Calu3 (cell line): ENCODE data around the gene LRP3. TPM values are rescaled to one million over a fixed set of nuclear protein-coding genes. Genes with fewer than 3 reads are reported as not detected.

Source experiments
- Bru-seq: library from RNA; stranded (reverse); fragments of 400-500 nt; gene quantifications from one replicate; lab custom pipeline; 2021; lab: Mats Ljungman, UMichigan
- BruChase-seq, 2 experiments: library from RNA; stranded (reverse); fragments of 400-500 nt; gene quantifications; one replicate each; lab custom pipeline; 2021; lab: Mats Ljungman, UMichigan
- BruUV-seq: library from RNA; stranded (reverse); fragments of 400-500 nt; replicated peaks from 2 replicates; lab custom pipeline; 2021; lab: Mats Ljungman, UMichigan
- CTCF ChIA-PET: fragments of 300-600 bp; sonication (Branson Sonifier 250); formaldehyde crosslinking; loops from one replicate; lab custom pipeline; 2022; ENCODE audit warnings: antibody characterized with exemption; lab: Charles Lee
- DNase-seq: peaks from one replicate; pipeline ENCODE4 v3.0.0; 2022
- H3K27ac Mint-ChIP-seq: one replicate; pipeline ENCODE4 v1.8.0; 2022; ENCODE audit warnings: mixed read lengths; ENCODE audit not compliant: unreplicated experiment
- H3K27me3 Mint-ChIP-seq: one replicate; pipeline ENCODE4 v1.8.0; 2022; ENCODE audit warnings: mixed read lengths; ENCODE audit not compliant: unreplicated experiment
- H3K36me3 Mint-ChIP-seq: one replicate; pipeline ENCODE4 v1.8.0; 2022; ENCODE audit warnings: mild to moderate bottlenecking, moderate library complexity, mixed read lengths; ENCODE audit not compliant: insufficient read depth, unreplicated experiment
- H3K4me1 Mint-ChIP-seq: one replicate; pipeline ENCODE4 v1.8.0; 2022; ENCODE audit warnings: mild to moderate bottlenecking, low read depth, mixed read lengths; ENCODE audit not compliant: unreplicated experiment
- H3K4me3 Mint-ChIP-seq: one replicate; pipeline ENCODE4 v1.8.0; 2022; ENCODE audit warnings: mild to moderate bottlenecking, low read depth, moderate library complexity, mixed read lengths; ENCODE audit not compliant: unreplicated experiment
- H3K9me3 Mint-ChIP-seq: one replicate; pipeline ENCODE4 v1.8.0; 2022; ENCODE audit warnings: low read depth, mixed read lengths; ENCODE audit not compliant: unreplicated experiment
- intact Hi-C: fragments of 100-400 bp; cut with micrococcal nuclease; formaldehyde crosslinking; loops from one replicate; pipeline ENCODE4 v1.10.0; 2022; ENCODE audit not compliant: unreplicated experiment
- long read RNA-seq: library from polyadenylated mRNA; stranded (forward); transcript quantifications from one replicate; pipeline ENCODE4 v2.0.0, GENCODE V29; 2022
- total RNA-seq: library from RNA; stranded (reverse); gene quantifications from 2 replicates; pipeline ENCODE4 v1.2.3, GENCODE V29; 2022
- TF ChIP-seq, protein P1 (sequence below): fragments of 200-600 bp; IDR thresholded peaks from one replicate; pipeline ENCODE4 v1.8.0; 2022; ENCODE audit warnings: antibody characterized with exemption; ENCODE audit not compliant: unreplicated experiment

Gene LRP3, protein sequence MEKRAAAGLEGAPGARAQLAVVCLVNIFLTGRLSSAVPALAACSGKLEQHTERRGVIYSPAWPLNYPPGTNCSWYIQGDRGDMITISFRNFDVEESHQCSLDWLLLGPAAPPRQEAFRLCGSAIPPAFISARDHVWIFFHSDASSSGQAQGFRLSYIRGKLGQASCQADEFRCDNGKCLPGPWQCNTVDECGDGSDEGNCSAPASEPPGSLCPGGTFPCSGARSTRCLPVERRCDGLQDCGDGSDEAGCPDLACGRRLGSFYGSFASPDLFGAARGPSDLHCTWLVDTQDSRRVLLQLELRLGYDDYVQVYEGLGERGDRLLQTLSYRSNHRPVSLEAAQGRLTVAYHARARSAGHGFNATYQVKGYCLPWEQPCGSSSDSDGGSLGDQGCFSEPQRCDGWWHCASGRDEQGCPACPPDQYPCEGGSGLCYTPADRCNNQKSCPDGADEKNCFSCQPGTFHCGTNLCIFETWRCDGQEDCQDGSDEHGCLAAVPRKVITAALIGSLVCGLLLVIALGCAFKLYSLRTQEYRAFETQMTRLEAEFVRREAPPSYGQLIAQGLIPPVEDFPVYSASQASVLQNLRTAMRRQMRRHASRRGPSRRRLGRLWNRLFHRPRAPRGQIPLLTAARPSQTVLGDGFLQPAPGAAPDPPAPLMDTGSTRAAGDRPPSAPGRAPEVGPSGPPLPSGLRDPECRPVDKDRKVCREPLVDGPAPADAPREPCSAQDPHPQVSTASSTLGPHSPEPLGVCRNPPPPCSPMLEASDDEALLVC
- total RNA-seq (0.59 and 1.5 TPM in 2 replicates), Bru-seq, nascent RNA (percentile 17 among the genes with signal in this experiment), BruChase-seq, experiment 1, labeled RNA remaining after a 6-hour chase (percentile 6 among the genes with signal in this experiment), BruChase-seq, experiment 2, labeled RNA remaining after a 2-hour chase (percentile 9 among the genes with signal in this experiment)
- long read RNA-seq, partial matches to known transcripts: 0 of 1 reads
- long read RNA-seq, other reads (novel, unspliced or antisense): 0 of 1 reads

GRCh38 chr19:33193865-33194362, at the start of gene LRP3:
Gene LRP3, plus strand, starts transcription at chr19:33194330. Its CDS starts 456 bp downstream, at chr19:33194786.
- TF ChIP-seq, protein P1, sequence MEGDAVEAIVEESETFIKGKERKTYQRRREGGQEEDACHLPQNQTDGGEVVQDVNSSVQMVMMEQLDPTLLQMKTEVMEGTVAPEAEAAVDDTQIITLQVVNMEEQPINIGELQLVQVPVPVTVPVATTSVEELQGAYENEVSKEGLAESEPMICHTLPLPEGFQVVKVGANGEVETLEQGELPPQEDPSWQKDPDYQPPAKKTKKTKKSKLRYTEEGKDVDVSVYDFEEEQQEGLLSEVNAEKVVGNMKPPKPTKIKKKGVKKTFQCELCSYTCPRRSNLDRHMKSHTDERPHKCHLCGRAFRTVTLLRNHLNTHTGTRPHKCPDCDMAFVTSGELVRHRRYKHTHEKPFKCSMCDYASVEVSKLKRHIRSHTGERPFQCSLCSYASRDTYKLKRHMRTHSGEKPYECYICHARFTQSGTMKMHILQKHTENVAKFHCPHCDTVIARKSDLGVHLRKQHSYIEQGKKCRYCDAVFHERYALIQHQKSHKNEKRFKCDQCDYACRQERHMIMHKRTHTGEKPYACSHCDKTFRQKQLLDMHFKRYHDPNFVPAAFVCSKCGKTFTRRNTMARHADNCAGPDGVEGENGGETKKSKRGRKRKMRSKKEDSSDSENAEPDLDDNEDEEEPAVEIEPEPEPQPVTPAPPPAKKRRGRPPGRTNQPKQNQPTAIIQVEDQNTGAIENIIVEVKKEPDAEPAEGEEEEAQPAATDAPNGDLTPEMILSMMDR: no peak
- peaks cover 5% of the 10 kb centered on the region for H3K36me3 Mint-ChIP-seq
- intact Hi-C loops: no loop called here
- H3K27me3 Mint-ChIP-seq: peaks cover 88% of the 10 kb centered on the region
- DNase-seq: no peak
- no peaks in the 10 kb centered on the region for H3K9me3 Mint-ChIP-seq
- H3K27ac Mint-ChIP-seq: no peak within 1 kb of the TSS
- H3K4me1 Mint-ChIP-seq: no peaks in the 10 kb centered on the region
- peak within 1 kb of the TSS; percentile 66 for H3K4me3 Mint-ChIP-seq
- BruUV-seq: no TSS peak
- CTCF ChIA-PET: interaction anchor here (0.5 to 0.9 kb wide), 2 partner anchors 10 to 161 kb away, joined by 3 read pairs; no protein-coding TSS in a partner anchor

DNA sequence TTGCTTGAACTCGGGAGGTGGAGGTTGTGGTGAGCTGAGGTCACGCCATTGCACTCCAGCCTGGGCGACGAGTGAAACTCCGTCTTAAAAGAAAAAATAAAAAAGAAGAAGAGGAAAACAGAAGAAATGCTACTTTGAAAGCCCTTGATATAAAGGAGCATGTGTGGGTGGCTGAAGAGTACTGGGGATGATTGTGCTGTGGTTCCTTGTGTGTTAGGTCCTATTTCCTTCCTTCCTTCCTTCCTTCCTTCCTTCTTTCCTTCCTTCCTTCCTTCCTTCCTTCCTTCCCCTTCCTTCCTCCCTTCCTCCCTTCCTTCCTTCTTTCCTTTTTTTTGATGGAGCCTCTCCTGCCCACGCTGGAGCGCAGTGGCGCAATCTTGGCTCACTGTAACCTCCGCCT, 47.9 kb upstream of the LRP3 start:
- TF ChIP-seq, protein P1: no peak
- Mint-ChIP-seq H3K4me3 (no peak overlapping the region), H3K36me3 (no peaks in the 10 kb centered on the region), H3K9me3 (no peaks in the 10 kb centered on the region), H3K27me3 (peaks cover 48% of the 10 kb centered on the region), H3K27ac (no peak overlapping the region), H3K4me1 (peaks cover 7% of the 10 kb centered on the region)
- no TSS peak for BruUV-seq
- CTCF ChIA-PET: interaction anchor here (0.7 kb wide), 1 partner anchor 49 kb away, joined by 3 read pairs; no protein-coding TSS in a partner anchor
- intact Hi-C loops: loop anchor here (10.0 kb wide), 1 partner anchor 259 kb away; no protein-coding TSS in a partner anchor
- no peak for DNase-seq

DNA sequence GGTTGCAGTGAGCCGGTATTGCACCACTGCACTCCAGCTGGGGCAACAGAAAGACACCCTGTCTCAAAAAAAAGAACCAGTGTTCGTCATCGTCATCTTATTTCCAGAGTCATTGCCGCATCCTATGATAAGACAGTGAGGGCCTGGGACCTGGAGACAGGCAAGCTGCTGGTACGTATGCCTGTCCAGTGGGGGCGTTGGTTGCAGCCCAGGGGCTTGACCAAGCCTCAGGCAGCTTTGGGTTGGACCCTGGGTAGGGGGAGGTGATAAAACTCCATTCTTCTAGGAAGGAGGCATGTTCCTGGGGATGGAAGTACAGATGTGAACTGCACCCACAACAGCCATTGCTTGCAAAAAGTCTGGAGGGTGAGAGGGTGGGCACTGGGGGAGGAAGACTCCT, 46.6 kb upstream of the LRP3 start:
- no peaks in the 10 kb centered on the region for H3K9me3 Mint-ChIP-seq
- CTCF ChIA-PET: interaction anchor here (1.2 kb wide), 1 partner anchor 29 kb away, joined by 3 read pairs; no protein-coding TSS in a partner anchor
- H3K36me3 Mint-ChIP-seq: no peaks in the 10 kb centered on the region
- DNase-seq: no peak
- intact Hi-C loops: loop anchor here (10.0 kb wide), 1 partner anchor 257 kb away; no protein-coding TSS in a partner anchor
- BruUV-seq: no TSS peak
- H3K27ac Mint-ChIP-seq: no peak overlapping the region
- TF ChIP-seq, protein P1: no peak
- peaks cover 7% of the 10 kb centered on the region for H3K4me1 Mint-ChIP-seq
- no peak overlapping the region for H3K4me3 Mint-ChIP-seq
- H3K27me3 Mint-ChIP-seq: peaks cover 35% of the 10 kb centered on the region
